ENCODE measurements around the gene HDAC4. TPM values are rescaled to one million over a fixed set of nuclear protein-coding genes. Genes with fewer than 3 reads are reported as not detected.

The HDAC4 gene
- total and polyA plus RNA-seq, 2 of the 4 experiments (the other 2 are of a cell fraction) = 4.1 to 7.2 TPM

DNA sequence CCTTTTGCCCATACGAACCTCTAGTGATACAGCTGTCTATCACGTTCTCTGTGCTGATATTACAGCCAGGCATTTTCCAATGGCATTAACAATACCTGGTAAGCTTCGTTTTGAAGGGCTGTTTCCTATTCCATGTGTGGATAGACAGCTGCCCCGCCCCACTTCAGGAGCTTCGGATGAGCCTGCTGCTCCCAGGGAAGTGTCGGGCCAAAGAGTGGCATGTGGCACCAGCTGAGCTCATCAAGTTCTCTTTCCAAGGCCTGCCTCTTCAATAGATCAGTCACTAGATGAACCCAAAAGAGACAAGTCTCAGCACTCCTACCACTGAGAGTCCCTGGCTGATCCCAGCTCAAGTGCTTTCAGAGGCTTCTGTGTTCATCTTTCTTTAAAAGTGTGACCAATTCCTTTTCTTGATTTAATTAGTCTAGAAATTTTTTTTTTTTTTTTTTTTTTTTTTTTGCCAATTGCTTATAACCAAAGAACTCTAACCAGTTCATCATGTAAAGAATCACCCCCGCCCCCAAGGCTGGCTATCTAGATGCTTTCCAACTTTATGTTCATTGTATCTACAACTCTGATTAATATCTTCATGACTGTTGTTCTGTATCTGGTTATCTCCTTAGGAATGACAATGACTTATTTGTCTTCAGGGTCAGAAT, 46.6 kb downstream of the HDAC4 start:
- H3K4me1 ChIP-seq (ENCODE audit: control insufficient read depth, insufficient read depth, low read length) = peaks cover 9% of the 10 kb centered on the region
- dilution Hi-C loops (cut with HindIII; ENCODE audit: low sequenced_read_pairs, unreplicated experiment) = no loop called here
- no peak overlapping the region for H4K5ac ChIP-seq (ENCODE audit: low read depth, low read length)
- BruUV-seq (replicated peaks) = no TSS peak
- no peak for DNase-seq
- no peak overlapping the region for H2BK15ac ChIP-seq (ENCODE audit: low read depth, low read length)
- H4K8ac ChIP-seq (ENCODE audit: low read depth in 2 of 2, low read length in 2 of 2) = no peak overlapping the region
- H3K18ac ChIP-seq (ENCODE audit: low read depth, low read length) = peak overlapping the region; percentile 51
- H3K79me1 ChIP-seq (ENCODE audit: low read depth in 1 of 2, low read length in 2 of 2) = peaks cover 23 to 54% of the 10 kb centered on the region in 2 experiments
- peaks cover 13% of the 10 kb centered on the region for H3K9me1 ChIP-seq (ENCODE audit: insufficient read depth, low read length)
- no peaks in the 10 kb centered on the region for H3K27me3 ChIP-seq (ENCODE audit: control insufficient read depth, insufficient read depth, low read length)
- in situ Hi-C loops (cut with MboI; ENCODE audit: low sequenced_read_pairs) = no loop called here
- no peak overlapping the region; the same call in 1 of the 2 replicates for H3K27ac ChIP-seq (ENCODE audit: insufficient read depth, low read length)
- WGBS, 2 experiments (ENCODE audit: extremely low coverage in 2 of 2, insufficient read length in 1 of 2) = 91% methylated on average over 6 of the region's 7 CpGs; no CpG with 5 or more reads in 1 of the 2 experiments
- ChIA-PET POLR2A (ENCODE audit: unreplicated experiment) (no interaction called here), CTCF (no interaction called here)
- H4K91ac ChIP-seq (ENCODE audit: insufficient read depth, low read depth, low read length) = no peak overlapping the region
- no peak for ATAC-seq (ENCODE audit: low read depth)
- no peak overlapping the region for H3K4ac ChIP-seq (ENCODE audit: low read depth, low read length)
- H3K14ac ChIP-seq (replicated peaks; ENCODE audit: low read depth, low read length) = no peak overlapping the region
- no peak overlapping the region for H3K56ac ChIP-seq (ENCODE audit: extremely low read depth, insufficient read depth, low read length)
- intact Hi-C loops (cut with micrococcal nuclease) = no loop called here
- H3K23ac ChIP-seq (ENCODE audit: low read depth, low read length) = no peak overlapping the region
- H2AK5ac ChIP-seq (ENCODE audit: low read depth, low read length) = no peak overlapping the region
- peaks cover 21% of the 10 kb centered on the region for H3K36me3 ChIP-seq (ENCODE audit: control insufficient read depth, insufficient read depth, low read length)
- peaks cover 3% of the 10 kb centered on the region; the same call in 1 of the 2 replicates for H3K9me3 ChIP-seq (ENCODE audit: control insufficient read depth, insufficient read depth, low read length)
- H3K9ac ChIP-seq (ENCODE audit: low read depth, low read length) = no peak overlapping the region
- H2BK20ac ChIP-seq (ENCODE audit: low read depth, low read length) = no peak overlapping the region
- H3K4me3 ChIP-seq (ENCODE audit: insufficient read depth, low read depth, low read length) = no peak overlapping the region
- H2AFZ ChIP-seq (replicated peaks; ENCODE audit: low read length, poor library complexity) = no peak overlapping the region
- H4K20me1 ChIP-seq (ENCODE audit: insufficient read depth, low read length) = peaks cover 3% of the 10 kb centered on the region; the same call in 1 of the 2 replicates
- no peak overlapping the region for H3K4me2 ChIP-seq (ENCODE audit: low read depth, low read length)
- H2AK9ac ChIP-seq (replicated peaks; ENCODE audit: low read depth, low read length, poor library complexity) = no peak overlapping the region
- H2BK120ac ChIP-seq (ENCODE audit: low read depth, low read length) = no peak overlapping the region
- TF ChIP-seq MAFK (IDR thresholded peaks at IDR 0.05; ENCODE audit: low read depth, low read length) = no peak
- no peak for TF ChIP-seq SMC3 (IDR thresholded peaks at IDR 0.05; ENCODE audit: low read depth, low read length)
- no peak for TF ChIP-seq MAZ (IDR thresholded peaks at IDR 0.05; ENCODE audit: borderline replicate concordance, low read depth, low read length)
- no peak for TF ChIP-seq BHLHE40 (IDR thresholded peaks at IDR 0.05; ENCODE audit: low read depth, low read length)
- peak overlapping the region; percentile 45 for H2BK5ac ChIP-seq (ENCODE audit: low read depth, low read length, poor library complexity, severe bottlenecking)

Data from IMR-90 (cell line).